CD4-positive, alpha-beta memory T cell (primary cell): ENCODE measurements around the gene TRAFD1. TPM values are rescaled to one million over a fixed set of nuclear protein-coding genes. Genes with fewer than 3 reads are reported as not detected.
A peak's percentile ranks its signal among the peaks of the same experiment; 100 is the strongest.

ENCODE experiments used
- CTCF ChIA-PET: fragments of 350-600 bp; sonication (Branson Sonifier 250); formaldehyde crosslinking; loops from one replicate; lab custom pipeline; 2021; ENCODE audit warnings: inconsistent platforms; ENCODE audit not compliant: partially characterized antibody; lab: Charles Lee
- POLR2A ChIA-PET: fragments of 350-600 bp; sonication (Branson Sonifier 250); formaldehyde crosslinking; loops from one replicate; lab custom pipeline; 2021; ENCODE audit not compliant: partially characterized antibody; lab: Charles Lee
- DNase-seq, 5 donors: peaks; one replicate each; pipeline versions ENCODE4 v3.0.0 to v3.0.0-alpha.2; 2020 to 2022; ENCODE audit warnings: mixed read lengths in 1 of 5
- H3K27ac ChIP-seq: one replicate; pipeline ENCODE4 v1.7.0; 2013; ENCODE audit warnings: low read depth, low read length
- H3K27me3 ChIP-seq: 2 replicates; pipeline ENCODE4 v1.7.0; 2013; ENCODE audit warnings: mild to moderate bottlenecking, low read length, moderate library complexity; ENCODE audit not compliant: insufficient read depth
- H3K36me3 ChIP-seq: 2 replicates; pipeline ENCODE4 v1.7.0; 2013; ENCODE audit warnings: mild to moderate bottlenecking, low read length, moderate library complexity; ENCODE audit not compliant: insufficient read depth
- H3K4me1 ChIP-seq: 2 replicates; pipeline ENCODE4 v1.7.0; 2013; ENCODE audit warnings: mild to moderate bottlenecking, low read length, moderate library complexity; ENCODE audit not compliant: insufficient read depth
- H3K4me3 ChIP-seq, 2 donors: one replicate each; pipeline ENCODE4 v1.7.0; 2013; ENCODE audit warnings: low read length in 2 of 2, mild to moderate bottlenecking in 1 of 2
- H3K9me3 ChIP-seq, 2 donors: one replicate each; pipeline ENCODE4 v1.7.0; 2013; ENCODE audit warnings: low read length in 2 of 2, control low read depth in 1 of 2; ENCODE audit not compliant: control insufficient read depth in 1 of 2
- H3K27ac Mint-ChIP-seq, 7 donors: one replicate each; pipeline ENCODE4 v1.8.0; 2020 to 2021; ENCODE audit warnings: mixed read lengths in 7 of 7, mild to moderate bottlenecking in 6 of 7, inconsistent platforms in 3 of 7, moderate library complexity in 3 of 7
- H3K27me3 Mint-ChIP-seq, 2 donors: one replicate each; pipeline ENCODE4 v1.8.0; 2020 to 2021; ENCODE audit warnings: mixed read lengths in 2 of 2
- H3K36me3 Mint-ChIP-seq, 2 donors: one replicate each; pipeline ENCODE4 v1.8.0; 2020 to 2021; ENCODE audit warnings: mixed read lengths in 2 of 2, inconsistent platforms in 1 of 2, mild to moderate bottlenecking in 1 of 2
- H3K4me1 Mint-ChIP-seq, 4 donors: one replicate each; pipeline ENCODE4 v1.8.0; 2020 to 2021; ENCODE audit warnings: mixed read lengths in 4 of 4, mild to moderate bottlenecking in 1 of 4
- H3K4me3 Mint-ChIP-seq, 8 donors: one replicate each; pipeline ENCODE4 v1.8.0; 2020 to 2021; ENCODE audit warnings: mixed read lengths in 8 of 8, mild to moderate bottlenecking in 7 of 8, moderate library complexity in 6 of 8, inconsistent platforms in 3 of 8
- H3K9me3 Mint-ChIP-seq, 8 donors: one replicate each; pipeline ENCODE4 v1.8.0; 2020 to 2021; ENCODE audit warnings: mixed read lengths in 8 of 8, mild to moderate bottlenecking in 5 of 8, inconsistent platforms in 3 of 8, moderate library complexity in 1 of 8
- intact Hi-C: fragments of 100-400 bp; cut with micrococcal nuclease; formaldehyde crosslinking; loops from one replicate; pipeline ENCODE4 v1.15.1; 2023
- microRNA-seq: library from miRNA; unstranded; fragments of <30 nt; microRNA quantifications from one replicate; pipeline ENCODE4 v1.2.0, GENCODE V29; 2021; ENCODE audit warnings: borderline replicate concordance, borderline number of aligned reads, borderline microRNAs expressed, mixed read lengths
- polyA plus RNA-seq, 2 donors: library from polyadenylated mRNA; unstranded; fragments of 300-500 nt; fragmentation: Illumina TruSeq; gene quantifications; one replicate each; pipeline ENCODE4 v1.2.3, GENCODE V29; 2021
- total RNA-seq, 2 experiments: library from RNA; stranded (reverse); gene quantifications; one replicate each; pipeline ENCODE4 v1.2.3, GENCODE V29; 2021

The TRAFD1 gene
- total and polyA plus RNA-seq, 4 experiments from 2014 or later: 38.7 to 71.2 (median 51.5) TPM

DNA sequence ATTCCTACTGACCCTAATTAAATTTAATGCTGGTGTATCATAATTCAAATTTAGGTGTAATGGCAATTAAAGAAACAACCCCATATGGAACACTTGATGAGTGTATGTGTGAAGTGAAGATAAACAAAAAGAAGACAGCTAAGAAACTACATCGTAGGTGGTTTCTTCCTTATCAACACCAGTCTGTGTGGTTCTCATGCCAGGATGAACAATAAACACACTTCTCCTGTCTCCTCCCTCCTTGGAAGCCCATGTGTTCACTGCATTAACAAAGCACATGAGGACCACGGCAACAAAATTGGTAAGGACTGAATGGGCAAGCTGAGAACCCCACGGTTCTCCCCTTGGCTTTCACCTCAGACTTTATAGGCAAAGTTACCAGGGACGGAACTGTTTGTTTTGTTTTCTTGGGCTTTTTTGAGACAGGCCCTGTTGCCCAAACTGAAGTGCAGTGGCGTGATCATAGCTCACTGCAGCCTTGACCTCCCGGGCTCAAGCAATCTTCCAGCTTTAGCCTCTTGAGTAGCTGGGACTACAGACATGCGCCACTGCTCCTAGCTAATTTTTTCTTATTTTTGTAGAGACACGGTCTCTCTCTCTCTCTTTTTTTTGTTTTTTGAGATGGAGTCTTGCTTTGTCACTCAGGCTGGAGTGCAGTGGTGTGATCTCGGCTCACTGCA lies 71.0 kb downstream of the TRAFD1 start:
- Mint-ChIP-seq H3K27me3 (no peaks in the 10 kb centered on the region), H3K4me3 (peak overlapping the region in 1 of 8 donors; percentile 17), H3K9me3 (no peaks in the 10 kb centered on the region), H3K27ac (peak overlapping the region in 1 of 7 donors; percentile 38), H3K4me1 (peaks cover 0 to 3% (median under 1%) of the 10 kb centered on the region in 4 donors), H3K36me3 (peaks cover 49 to 71% of the 10 kb centered on the region in 2 donors)
- Histone ChIP-seq H3K27ac (no peak overlapping the region), H3K4me1 (no peaks in the 10 kb centered on the region), H3K36me3 (peaks cover 47% of the 10 kb centered on the region), H3K27me3 (no peaks in the 10 kb centered on the region), H3K4me3 (no peak overlapping the region), H3K9me3 (no peaks in the 10 kb centered on the region)
- intact Hi-C loops: no loop called here
- DNase-seq: no peak
- POLR2A ChIA-PET: no interaction called here
- CTCF ChIA-PET: interaction anchor here (0.7 to 5.8 kb wide), 2 partner anchors 192 to 214 kb away, joined by 3 to 65 read pairs; no protein-coding TSS in a partner anchor

- POLR2A ChIA-PET: interaction anchor here (0.7 to 1.9 kb wide), 3 partner anchors 18 to 189 kb away, joined by 3 to 6 read pairs (median 4); no protein-coding TSS in a partner anchor
- H3K9me3 Mint-ChIP-seq: no peaks in the 10 kb centered on the region
Observed at GRCh38 chr12:112198120-112198733, 72.9 kb downstream of the TRAFD1 start.

DNA sequence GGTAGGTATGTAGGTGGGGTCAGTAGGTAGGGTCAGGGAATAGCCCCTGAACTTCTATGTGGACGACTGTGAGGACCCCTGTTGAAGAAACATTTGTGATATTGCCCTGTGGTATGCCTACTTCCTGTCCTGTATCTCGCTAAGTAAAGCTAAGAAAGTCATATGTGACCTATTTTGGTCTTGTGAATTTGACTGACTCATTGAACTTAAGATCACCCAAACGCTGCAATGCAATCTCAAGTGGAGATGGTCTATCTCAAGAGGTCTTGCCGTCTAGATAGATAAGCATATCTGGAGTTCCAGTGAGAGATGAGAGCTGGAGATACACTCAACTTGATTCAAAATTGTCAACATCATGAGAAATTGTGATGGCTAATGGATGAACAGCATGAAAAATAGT lies 73.8 kb downstream of the TRAFD1 start:
- no peak overlapping the region for H3K4me3 Mint-ChIP-seq

More at GRCh38 chr12:112198120-112198733, 72.9 kb downstream of the TRAFD1 start:
- peaks cover 33 to 66% of the 10 kb centered on the region in 2 donors for H3K36me3 Mint-ChIP-seq
- CTCF ChIA-PET: interaction anchor here (0.7 to 5.8 kb wide), 14 partner anchors 10 to 213 kb away, joined by 3 to 65 read pairs (median 4); no protein-coding TSS in a partner anchor
- H3K4me1 Mint-ChIP-seq: peaks cover 0 to 3% (median under 1%) of the 10 kb centered on the region in 4 donors
- H3K4me3 Mint-ChIP-seq: no peak overlapping the region
- intact Hi-C loops: loop anchor here (1.0 kb wide), 1 partner anchor 213 kb away; no protein-coding TSS in a partner anchor
- Histone ChIP-seq H3K27me3 (no peaks in the 10 kb centered on the region), H3K27ac (no peak overlapping the region), H3K9me3 (no peaks in the 10 kb centered on the region), H3K4me3 (no peak overlapping the region), H3K4me1 (no peaks in the 10 kb centered on the region), H3K36me3 (peaks cover 32% of the 10 kb centered on the region)
- H3K27ac Mint-ChIP-seq: peak overlapping the region in 2 of 7 donors; percentile 28 to 52
- DNase-seq: peak in 4 of 5 donors; percentile 21 to 32 (median 26)
- no peaks in the 10 kb centered on the region for H3K27me3 Mint-ChIP-seq

More for the DNA sequence above, 73.8 kb downstream of the TRAFD1 start:
- no peak overlapping the region for H3K27ac ChIP-seq
- H3K4me1 Mint-ChIP-seq: peaks cover 0 to 3% (median under 1%) of the 10 kb centered on the region in 4 donors
- H3K36me3 ChIP-seq: peaks cover 27% of the 10 kb centered on the region
- no peak overlapping the region for H3K4me3 ChIP-seq
- ChIA-PET POLR2A (interaction anchor here (1.5 to 1.9 kb wide), 2 partner anchors 187 to 188 kb away, joined by 4 to 6 read pairs; no protein-coding TSS in a partner anchor), CTCF (interaction anchor here (0.9 to 5.8 kb wide), 8 partner anchors 9 to 376 kb away, joined by 3 to 65 read pairs (median 8); no protein-coding TSS in a partner anchor)
- H3K36me3 Mint-ChIP-seq: peaks cover 31 to 65% of the 10 kb centered on the region in 2 donors
- H3K27me3 ChIP-seq: no peaks in the 10 kb centered on the region
- intact Hi-C loops: no loop called here
- no peak for DNase-seq
- H3K27ac Mint-ChIP-seq: peak overlapping the region in 1 of 7 donors; percentile 25
- H3K27me3 Mint-ChIP-seq: no peaks in the 10 kb centered on the region
- no peaks in the 10 kb centered on the region for H3K9me3 Mint-ChIP-seq
- no peaks in the 10 kb centered on the region for H3K9me3 ChIP-seq
- H3K4me1 ChIP-seq: no peaks in the 10 kb centered on the region

Small RNA genes within 50 kb of the gene (microRNA-seq; reads per million reads assigned to microRNA genes)
- not detected for gene MIR6861

Other genes starting within 250 kb of the TRAFD1 start
- gene TMEM116, start 112.4 kb upstream of the TRAFD1 start, total RNA-seq: 10 to 100 TPM; 47.3 to 50.6 TPM
- gene TMEM116, start 112.4 kb upstream of the TRAFD1 start, polyA plus RNA-seq: 10 to 100 TPM; 32.3 to 37.1 TPM
- 100 to 1,000 TPM; 183 to 184 TPM for gene ERP29, start 112.1 kb upstream of the TRAFD1 start, total RNA-seq
- 100 to 1,000 TPM; 217 to 250 TPM for gene ERP29, start 112.1 kb upstream of the TRAFD1 start, polyA plus RNA-seq
- 10 to 100 TPM; 28.7 to 35.3 TPM for gene NAA25, start 16.8 kb upstream of the TRAFD1 start, total RNA-seq
- gene NAA25, start 16.8 kb upstream of the TRAFD1 start, polyA plus RNA-seq: 10 to 100 TPM in 1 of 2 donors, 1 to 10 TPM in 1; 8.5 to 15.2 TPM